SK-MEL-5 (cell line): Measurements from ENCODE around the gene IRF6. TPM values are rescaled to one million over a fixed set of nuclear protein-coding genes. Genes with fewer than 3 reads are reported as not detected.
A peak's percentile ranks its signal among the peaks of the same experiment; 100 is the strongest.
"Not testable (repeated sequence)": the region's sequence is repeated elsewhere in the genome, so short reads cannot be mapped to it uniquely, and the experiment has no call there.

Experiments
- DNase-seq: peaks from one replicate; pipeline ENCODE4 v3.0.0-alpha.2; 2016; ENCODE audit warnings: low read depth, low spot score
- in situ Hi-C: cut with HindIII; loops from 2 replicates; pipeline ENCODE4 v1.10.0; 2016; ENCODE audit warnings: low sequenced_read_pairs, high pct_unique_total_duplicates, low pct_unique_long_range_greater_than_20kb
- total RNA-seq: library from RNA; depleted of rRNA; stranded (reverse); fragments of >200 nt; shearing (Covaris generic); gene quantifications from 2 replicates; pipeline ENCODE4 v1.2.3, GENCODE V29; 2014

The IRF6 gene
- total RNA-seq, 1 experiment from 2014 or later = not detected

DNA sequence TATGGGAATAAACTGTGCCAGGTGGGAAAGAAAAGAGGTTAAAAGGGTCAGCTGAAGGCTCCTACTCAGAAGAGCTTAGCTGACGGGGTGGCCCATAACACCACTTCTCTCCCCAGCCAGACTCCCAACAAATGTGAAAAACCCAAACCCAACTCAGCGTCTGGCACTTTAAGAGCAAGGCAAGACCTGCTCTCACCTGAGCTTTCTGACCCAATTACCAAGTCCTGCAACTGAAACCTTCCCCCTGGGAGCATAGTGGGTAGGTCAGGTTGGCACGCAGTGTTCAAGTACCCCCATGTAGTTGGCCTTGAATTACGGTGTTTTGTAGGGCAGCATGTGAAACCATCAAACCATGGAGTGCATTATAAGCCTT is 3.2 kb downstream of the IRF6 start:
- in situ Hi-C loops = no loop called here
- no peak for DNase-seq

DNA sequence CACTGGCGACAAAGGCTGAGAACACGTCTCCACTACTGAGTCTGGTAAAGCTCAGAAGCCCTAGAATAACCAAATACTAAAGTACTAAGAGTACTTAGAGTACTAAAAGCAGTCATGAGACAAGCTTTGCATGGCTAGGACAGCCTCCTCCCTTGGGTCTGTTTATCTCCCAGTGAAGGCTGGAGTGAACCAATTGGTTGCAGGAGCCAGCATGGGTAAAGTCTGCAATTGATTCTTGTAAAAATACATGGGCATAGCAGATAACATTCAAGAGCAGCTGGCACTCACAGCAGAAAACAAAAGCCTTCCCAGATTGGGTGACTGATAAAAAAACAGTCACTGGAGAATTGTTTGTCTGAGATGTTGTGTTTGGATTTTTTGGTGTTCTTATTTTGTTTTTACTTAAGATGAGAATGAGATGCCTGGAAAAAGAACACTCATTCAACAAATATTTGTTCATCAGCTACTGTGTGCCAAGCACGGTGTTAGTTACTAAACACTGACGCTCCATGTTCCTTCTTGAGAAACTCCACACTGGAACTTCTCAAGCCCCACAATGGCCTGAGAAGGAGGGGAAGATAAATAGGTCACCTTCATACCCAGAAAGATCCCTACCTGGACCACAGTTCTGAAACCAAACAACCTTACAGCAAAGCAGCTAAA is 3.7 kb downstream of the IRF6 start:
- no peak for DNase-seq
- in situ Hi-C loops = no loop called here

DNA sequence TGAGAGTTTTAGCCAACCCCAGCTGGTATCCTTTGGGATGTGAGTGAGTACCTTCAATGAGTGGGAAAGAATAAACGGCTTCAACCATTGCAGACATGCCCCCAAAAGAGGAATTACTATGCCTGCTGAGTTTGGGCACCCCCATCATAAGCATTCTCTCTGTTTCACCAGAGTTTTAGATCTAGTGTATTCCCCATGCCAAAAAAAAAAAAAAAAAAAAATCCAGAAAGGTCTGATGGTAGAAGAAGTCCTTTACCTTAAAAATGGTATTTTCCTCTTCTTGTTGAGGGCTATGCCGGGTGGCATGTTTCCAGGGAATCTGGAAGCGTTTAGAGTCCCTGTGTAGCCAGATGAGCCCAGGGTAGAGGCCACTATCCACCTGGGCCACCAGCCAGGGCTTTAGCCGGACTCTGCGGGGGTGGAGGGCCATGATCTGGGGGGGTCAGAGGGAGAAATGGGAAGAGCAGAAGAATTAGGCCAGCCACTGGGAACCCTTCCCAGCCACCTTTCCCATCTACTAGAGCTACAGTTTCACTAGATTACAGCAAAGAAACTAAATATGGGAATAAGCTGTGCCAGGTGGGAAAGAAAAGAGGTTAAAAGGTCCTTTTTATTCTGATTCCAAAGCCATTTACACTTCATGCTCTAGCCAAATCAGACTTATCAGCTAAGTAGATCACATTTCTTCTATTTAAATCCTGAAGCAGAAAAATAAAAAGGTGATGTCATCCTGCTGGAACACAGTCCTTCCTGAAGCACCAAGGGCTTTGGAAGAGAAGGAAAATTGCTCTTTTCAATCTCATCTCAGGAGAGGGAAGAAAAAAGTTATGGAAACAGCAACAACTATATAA is 4.7 kb downstream of the IRF6 start:
- in situ Hi-C loops = no loop called here

DNA sequence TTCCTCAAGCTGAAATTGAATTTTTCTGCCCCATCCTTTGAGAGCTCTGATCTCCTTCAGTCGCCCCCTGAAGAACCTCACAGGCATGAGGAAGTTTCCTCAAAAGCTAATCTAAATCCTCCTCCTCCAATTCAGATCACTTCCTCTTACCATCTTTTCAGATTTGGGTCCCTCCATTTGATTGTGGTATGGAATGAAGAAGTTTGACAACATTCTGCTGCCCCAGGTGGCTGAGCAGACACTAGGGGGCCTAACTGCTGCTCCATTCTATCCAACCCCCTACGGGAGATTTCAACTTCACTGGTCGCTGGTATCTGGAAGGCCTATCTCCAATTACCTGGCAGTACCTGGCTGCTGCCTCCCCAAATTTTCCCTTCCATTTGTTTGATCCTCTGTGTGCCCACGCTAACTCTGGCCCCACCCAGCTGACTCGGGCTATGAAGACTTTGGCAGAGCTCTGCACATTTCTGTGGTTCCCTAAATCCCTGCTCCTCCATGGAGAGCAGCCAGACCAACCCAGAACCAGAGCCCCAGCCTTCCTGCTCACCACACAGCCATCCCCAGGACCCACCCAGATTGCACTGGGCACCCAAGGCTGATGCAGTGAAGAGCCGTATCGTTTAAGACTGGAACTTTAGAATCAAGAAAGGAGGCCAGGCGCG is 7.8 kb downstream of the IRF6 start:
- DNase-seq = peak; percentile 8
- in situ Hi-C loops = no loop called here

More for the DNA sequence above, 4.7 kb downstream of the IRF6 start:
- no peak for DNase-seq

DNA sequence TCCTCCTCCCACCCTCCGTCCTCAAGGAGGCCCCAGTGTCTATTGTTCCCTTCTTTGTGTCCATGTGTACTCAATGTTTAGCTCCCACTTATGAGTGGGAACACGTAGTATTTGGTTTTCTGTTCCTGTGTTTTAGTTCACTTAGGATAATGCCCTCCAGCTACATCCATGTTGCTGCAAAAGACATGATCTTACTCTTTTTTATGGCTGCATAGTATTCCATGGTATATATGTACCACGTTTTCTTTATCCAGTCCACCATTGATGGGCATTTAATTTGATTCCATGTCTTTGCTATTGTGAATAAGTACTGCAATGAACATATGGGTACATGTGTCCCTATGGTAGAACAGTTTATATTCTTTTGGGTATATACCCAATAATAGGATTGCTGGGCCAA is 12.2 kb downstream of the IRF6 start:
- in situ Hi-C loops, DNase-seq: not testable (repeated sequence)

DNA sequence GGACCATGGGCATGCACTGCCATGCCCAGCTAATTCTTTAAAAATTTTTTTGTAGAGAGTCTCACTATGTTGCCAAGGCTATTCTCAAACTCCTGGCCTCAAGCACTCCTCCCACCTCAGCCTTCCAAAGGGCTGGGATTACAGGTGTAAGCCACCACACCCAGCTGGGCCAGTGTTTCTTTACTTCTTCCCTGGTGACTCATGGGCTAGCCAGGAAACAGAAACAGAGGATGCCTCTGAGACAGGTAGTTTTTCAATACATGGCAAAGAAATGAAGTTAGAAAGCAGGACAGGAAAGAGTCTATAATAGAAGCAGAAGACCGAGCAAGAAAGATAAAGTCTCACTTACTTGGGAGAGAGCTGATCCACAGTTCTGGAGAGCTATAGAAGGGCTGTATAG is 14.0 kb downstream of the IRF6 start:
- no peak for DNase-seq
- in situ Hi-C loops = no loop called here

DNA sequence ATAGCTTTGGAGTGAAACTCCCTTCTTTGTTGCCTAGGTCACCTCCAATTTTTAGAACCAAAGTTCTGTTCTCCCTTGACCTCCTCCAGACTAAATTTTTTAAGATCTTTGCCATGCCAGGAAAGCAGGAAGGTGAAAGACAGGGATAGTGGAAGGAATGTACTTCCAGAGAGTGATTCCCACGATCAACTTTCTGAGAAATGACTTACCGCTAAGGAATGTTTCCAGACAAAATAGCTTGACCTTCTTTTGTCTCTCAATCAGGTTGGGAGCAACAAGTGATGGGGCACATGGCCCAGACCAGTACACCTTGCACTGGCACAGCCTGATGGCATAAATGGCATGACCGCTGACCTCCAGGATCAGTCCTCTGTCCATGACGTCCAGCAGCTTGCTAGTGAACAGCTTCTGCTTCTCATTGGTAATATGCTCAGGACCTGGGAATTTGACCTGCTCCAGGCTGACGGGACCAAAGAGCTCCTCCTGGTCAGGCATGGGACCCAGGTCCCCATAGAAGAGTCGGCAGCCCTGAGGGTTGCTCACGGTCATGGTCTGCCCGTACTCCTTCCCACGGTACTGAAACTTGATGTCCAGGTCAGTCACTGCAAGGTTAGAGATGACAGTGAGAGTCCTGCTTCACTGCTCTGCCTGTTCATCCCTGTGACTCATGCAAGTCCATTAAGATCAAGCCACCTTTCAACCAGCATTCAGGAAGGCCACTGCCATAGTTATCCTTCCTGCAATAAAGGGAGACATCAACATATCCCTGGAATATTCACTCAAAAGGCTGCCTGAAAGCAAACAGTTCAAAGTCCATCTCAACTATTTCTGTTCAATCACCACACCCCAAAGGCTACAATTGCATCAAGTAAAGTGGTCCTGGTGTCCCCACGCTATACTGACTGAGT is 15.4 kb downstream of the IRF6 start:
- in situ Hi-C loops = no loop called here
- no peak for DNase-seq

DNA sequence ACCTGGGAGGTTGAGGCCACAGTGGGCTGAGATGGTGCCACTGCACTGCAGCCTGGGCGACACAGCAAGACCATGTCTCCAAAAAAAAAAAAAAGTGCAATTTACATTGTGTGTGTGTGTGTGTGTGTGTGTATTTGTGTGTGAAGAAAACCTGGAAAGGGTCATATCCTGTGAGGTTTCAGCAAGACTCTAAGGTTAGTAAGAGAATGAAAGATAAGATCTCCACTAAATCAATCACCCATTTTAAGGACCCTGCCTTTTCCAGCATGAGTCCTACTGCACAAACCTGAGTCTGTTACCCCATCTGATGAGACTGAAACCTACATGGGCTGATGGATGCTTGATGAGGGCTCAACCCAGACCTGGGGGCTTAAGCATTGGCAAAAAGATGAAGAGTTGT is 16.7 kb downstream of the IRF6 start:
- in situ Hi-C loops = no loop called here
- no peak for DNase-seq

DNA sequence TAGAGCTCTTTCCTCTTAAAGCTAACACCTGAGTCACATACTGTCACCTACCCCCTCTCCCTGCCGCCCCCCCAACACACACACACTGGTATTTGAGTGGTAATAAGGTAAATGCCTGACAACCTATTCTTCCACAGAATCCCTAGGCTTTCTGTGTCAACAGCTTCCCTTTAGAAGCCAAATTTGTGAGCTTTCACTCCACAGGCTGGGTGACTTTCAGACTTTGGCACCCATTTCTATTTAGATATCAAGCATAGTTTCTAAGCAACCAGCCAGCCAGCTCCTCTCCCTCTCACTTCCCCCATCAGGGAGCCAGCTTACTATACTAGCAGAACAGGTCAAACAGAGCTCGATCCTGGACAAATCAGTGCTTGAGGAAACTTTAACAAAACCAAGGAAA is 18.4 kb downstream of the IRF6 start:
- DNase-seq = no peak
- in situ Hi-C loops = no loop called here

DNA sequence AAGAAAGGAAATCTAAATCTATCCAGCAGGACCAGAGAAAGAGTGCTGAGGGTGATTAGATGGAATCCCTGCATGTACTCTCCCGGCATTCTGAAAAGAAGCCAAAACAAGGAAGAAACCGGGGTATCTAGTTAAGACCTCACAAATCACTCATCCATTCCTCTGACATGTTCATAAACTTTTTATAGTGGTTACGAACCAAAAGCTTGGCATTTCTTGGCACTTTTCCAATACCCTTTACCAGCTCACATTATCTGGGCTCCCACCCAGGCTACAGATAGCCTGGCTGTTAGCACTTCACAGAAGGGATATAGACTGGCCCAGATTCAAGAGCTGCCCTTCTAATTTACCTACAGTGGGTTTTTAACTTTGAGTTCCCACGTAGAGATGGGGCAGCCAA is 19.8 kb downstream of the IRF6 start:
- DNase-seq = no peak
- in situ Hi-C loops = no loop called here

DNA sequence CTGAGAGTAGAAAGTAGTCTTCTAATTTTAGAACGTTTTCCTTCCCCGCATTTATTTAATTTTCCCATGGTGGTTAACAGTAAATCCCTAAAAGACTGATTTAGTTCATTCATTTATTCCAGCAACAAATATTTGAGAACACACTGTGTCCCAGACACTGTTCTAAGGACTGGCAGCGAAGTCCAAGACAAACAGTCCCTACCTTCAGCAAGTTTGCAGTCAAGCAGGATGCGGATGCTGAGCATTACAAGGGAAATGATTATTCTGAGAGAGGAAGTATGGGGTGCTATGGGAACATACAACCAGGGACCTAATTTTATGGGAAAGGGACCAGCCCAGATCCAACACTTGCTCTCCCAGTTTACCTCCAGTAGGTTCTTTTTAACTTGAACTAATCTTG is 20.4 kb downstream of the IRF6 start:
- in situ Hi-C loops = no loop called here

DNA sequence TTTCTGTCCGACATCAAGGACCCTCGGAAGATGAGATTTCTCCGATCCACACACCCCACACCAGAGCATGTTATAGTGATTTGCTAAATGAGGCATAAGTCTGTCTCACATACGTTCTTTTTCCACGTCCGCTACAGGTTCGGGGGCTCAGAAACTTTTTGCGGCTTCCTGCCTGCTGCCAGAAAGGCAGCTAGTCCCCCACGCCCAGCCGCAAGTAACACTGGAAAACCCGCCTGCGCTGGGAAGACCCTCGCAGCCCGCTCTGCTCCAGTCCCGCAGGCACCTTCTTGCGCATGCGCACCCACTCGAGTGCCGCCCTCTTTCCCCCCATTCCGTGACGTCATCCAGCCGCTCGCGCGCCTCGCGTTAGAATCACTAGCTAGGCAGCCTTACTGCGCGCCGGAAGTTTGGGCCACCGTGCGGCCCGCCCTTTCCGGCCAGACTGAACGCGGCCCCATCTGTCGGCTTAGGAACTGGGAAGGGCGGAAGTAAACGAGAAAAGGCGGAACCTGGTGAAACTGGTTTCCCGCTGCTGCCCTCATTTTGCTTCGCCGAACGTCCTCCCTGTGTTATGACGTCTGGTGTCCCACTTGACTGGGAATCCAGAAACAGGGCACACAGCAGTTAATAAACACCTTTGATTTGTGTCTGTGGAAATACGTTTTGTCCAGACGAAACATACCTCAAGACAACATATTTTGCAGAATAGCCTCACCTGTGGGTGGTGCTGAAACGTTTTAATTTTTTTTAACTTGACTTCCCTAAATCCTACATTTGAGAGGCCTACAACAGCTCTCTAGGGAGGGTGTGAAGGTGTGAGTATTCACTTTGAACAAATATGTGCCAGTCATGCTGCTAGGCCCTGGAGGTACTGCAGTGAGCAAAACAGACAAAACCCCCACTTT is 21.4 kb downstream of the IRF6 start, which contains the start of gene C1orf74:
Gene C1orf74, minus strand, starts transcription at position 295 of the 905 bp plus-strand sequence. CDS start 925 bp downstream, outside the sequence.
- peak; percentile 98 for DNase-seq
- in situ Hi-C loops = no loop called here

More for the DNA sequence above, 20.4 kb downstream of the IRF6 start:
- no peak for DNase-seq

DNA sequence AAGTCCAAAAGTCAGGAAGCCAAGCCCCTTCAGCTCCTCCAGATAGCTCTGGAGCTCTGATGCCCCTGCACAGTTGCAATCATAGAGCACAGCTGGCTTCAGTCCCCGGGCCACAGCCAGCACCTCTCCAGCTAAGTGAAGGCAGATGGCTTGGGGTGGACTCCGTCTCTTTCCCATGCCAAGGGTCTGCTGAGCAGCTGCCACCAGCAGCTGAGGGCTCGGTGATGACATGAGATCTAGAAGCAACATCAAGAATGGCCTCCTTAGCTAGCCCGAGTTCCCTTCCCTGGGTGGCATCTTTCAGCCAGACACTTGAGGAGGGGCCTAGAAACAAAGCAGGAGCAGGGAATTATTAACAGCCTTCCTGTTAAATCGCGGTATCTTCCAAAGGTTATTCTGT is 22.6 kb downstream of the IRF6 start:
- in situ Hi-C loops = no loop called here
- no peak for DNase-seq

DNA sequence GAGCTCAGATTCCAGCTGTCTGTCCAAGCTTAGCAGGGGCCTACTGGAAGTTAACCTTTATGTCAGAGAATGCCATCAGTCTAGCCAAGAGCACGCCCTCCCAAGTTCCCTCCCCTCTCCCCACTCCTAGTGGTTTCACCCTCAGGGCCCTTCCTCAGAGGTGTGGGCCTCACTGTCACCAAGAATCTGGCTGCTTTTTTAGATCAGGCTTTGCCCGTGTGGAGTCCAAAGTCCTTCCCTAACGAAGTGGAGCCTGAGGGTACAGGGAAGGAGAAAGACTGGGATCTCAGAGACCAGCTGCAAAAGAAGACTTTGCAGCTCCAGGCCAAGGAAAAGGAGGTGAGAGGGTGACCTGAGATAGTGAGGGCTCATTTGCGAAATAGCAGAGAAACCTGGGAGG is 25.7 kb downstream of the IRF6 start:
- no peak for DNase-seq
- in situ Hi-C loops = no loop called here

DNA sequence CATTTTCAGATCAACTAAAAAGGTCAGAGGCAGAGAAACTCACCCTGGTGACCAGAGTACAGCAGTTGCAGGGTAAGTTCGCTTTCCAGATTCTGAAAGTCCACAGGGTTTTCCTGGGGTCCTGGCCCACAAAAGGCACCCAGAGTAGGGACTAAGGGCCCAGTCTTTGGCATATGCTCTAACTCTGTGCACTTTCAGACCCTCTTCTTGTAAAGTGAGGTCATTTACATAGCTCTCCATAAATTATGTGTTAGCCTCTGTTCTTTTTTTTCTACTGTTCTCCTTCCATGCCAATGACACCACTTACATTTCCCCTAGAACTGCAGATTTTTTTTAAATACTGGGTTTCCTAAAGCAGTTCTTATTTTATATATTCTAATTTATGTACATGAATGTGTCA is 27.8 kb downstream of the IRF6 start:
- in situ Hi-C loops = no loop called here
- no peak for DNase-seq

DNA sequence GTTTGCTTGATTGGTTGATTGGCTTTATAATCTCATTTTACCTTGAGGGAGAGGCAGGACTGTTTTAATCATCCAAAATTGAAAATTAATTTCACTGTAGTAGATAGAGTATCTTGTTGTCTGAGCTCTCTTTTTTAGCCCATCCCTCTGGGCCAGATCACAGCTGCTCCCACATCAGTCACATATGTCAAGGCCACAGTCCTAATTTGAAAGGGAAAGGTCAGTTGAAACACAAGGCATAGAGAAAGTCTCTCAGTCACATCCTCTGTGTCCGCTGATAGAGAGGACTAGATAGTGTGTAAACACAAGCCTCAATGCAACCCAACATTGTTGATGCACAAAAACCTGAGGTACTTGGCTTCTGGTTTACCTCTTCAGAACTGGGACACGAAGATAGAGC is 28.4 kb downstream of the IRF6 start:
- DNase-seq = no peak
- in situ Hi-C loops = no loop called here

DNA sequence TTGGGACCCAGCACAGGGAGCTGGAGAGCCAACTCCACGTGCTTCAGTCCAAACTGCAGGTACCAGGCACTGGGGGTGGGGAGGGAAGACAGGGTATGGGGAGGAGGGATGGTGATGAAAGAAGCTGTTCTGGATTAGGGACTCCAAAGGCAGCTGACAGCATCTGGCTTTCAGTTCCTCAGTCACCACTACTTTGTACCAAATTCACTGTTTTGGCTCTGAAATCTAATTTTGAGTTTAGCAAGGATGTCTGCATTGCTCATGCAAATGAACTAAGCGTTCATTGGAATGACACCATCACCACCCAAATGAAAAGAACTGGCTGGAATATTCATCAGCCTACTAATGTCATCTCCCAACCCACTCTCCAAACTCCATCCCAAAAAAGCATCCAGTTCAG is 30.3 kb downstream of the IRF6 start:
- DNase-seq = no peak
- in situ Hi-C loops = no loop called here
